Liver (tissue), 9 donors: Measurements from ENCODE around the gene OMP. TPM values are rescaled to one million over a fixed set of nuclear protein-coding genes. Genes with fewer than 3 reads are reported as not detected.

Source experiments
- DNase-seq: peaks from one replicate; pipeline ENCODE4 v3.0.0-alpha.2; 2017; ENCODE audit warnings: low spot score
- H3K27ac ChIP-seq, 2 donors: one replicate each; pipeline ENCODE4 v1.7.0; 2013; ENCODE audit warnings: inconsistent platforms in 2 of 2, low read length in 2 of 2, control low read depth in 1 of 2, low read depth in 1 of 2, mild to moderate bottlenecking in 1 of 2
- H3K27me3 ChIP-seq, 4 donors: one replicate each; pipeline versions ENCODE4 v1.6.1 to v1.7.0; 2013; ENCODE audit warnings: low read length in 3 of 4, inconsistent platforms in 1 of 4, mild to moderate bottlenecking in 1 of 4, moderate library complexity in 1 of 4; ENCODE audit not compliant: control insufficient read depth in 4 of 4, insufficient read depth in 4 of 4
- H3K36me3 ChIP-seq, 4 donors: one replicate each; pipeline versions ENCODE4 v1.6.1 to v1.7.0; 2013; ENCODE audit warnings: low read length in 3 of 4, mild to moderate bottlenecking in 3 of 4, low read depth in 1 of 4, moderate library complexity in 1 of 4; ENCODE audit not compliant: control insufficient read depth in 4 of 4, insufficient read depth in 3 of 4
- H3K4me1 ChIP-seq, 4 donors: one replicate each; pipeline versions ENCODE4 v1.6.1 to v1.7.0; 2013; ENCODE audit warnings: low read length in 3 of 4, mild to moderate bottlenecking in 3 of 4, moderate library complexity in 1 of 4; ENCODE audit not compliant: control insufficient read depth in 4 of 4, insufficient read depth in 4 of 4
- H3K4me3 ChIP-seq, 3 donors: one replicate each; pipeline versions ENCODE4 v1.6.1 to v1.7.0; 2013; ENCODE audit warnings: low read length in 3 of 3, control low read depth in 1 of 3, low read depth in 1 of 3, mild to moderate bottlenecking in 1 of 3
- H3K9ac ChIP-seq, 2 donors: one replicate each; pipeline ENCODE4 v1.7.0; 2013; ENCODE audit warnings: low read length in 2 of 2, mild to moderate bottlenecking in 2 of 2, moderate library complexity in 2 of 2, control low read depth in 1 of 2, low read depth in 1 of 2
- H3K9me3 ChIP-seq, 4 donors: one replicate each; pipeline versions ENCODE4 v1.6.1 to v1.7.0; 2013; ENCODE audit warnings: low read length in 3 of 4; ENCODE audit not compliant: control insufficient read depth in 4 of 4
- ATF3 ChIP-seq: IDR thresholded peaks from 2 replicates; pipeline ENCODE4 v1.6.1; 2016; ENCODE audit warnings: antibody characterized with exemption
- EGR1 ChIP-seq, 2 donors: IDR thresholded peaks; 2 replicates each; pipeline ENCODE4 v1.6.1; 2016 to 2018; ENCODE audit warnings: antibody characterized with exemption in 2 of 2, low read depth in 2 of 2
- FOXA1 ChIP-seq: IDR thresholded peaks from 2 replicates; pipeline ENCODE4 v1.6.1; 2016; ENCODE audit warnings: antibody characterized with exemption
- FOXA2 ChIP-seq: IDR thresholded peaks from 2 replicates; pipeline ENCODE4 v1.6.1; 2016; ENCODE audit warnings: antibody characterized with exemption
- GABPA ChIP-seq, 2 donors: IDR thresholded peaks in 1 of 2; conservative IDR thresholded peaks in 1 of 2; 2 replicates each; pipeline ENCODE4 v1.6.1; 2016; ENCODE audit warnings: antibody characterized with exemption in 2 of 2, mild to moderate bottlenecking in 1 of 2, moderate library complexity in 1 of 2
- HNF4A ChIP-seq, 2 donors: conservative IDR thresholded peaks; 2 replicates each; pipeline ENCODE4 v1.6.1; 2016; ENCODE audit warnings: antibody characterized with exemption in 2 of 2, mild to moderate bottlenecking in 2 of 2
- HNF4G ChIP-seq: IDR thresholded peaks from 2 replicates; pipeline ENCODE4 v1.6.1; 2016; ENCODE audit warnings: antibody characterized with exemption
- JUND ChIP-seq, 2 donors: IDR thresholded peaks; 2 replicates each; pipeline ENCODE4 v1.6.1; 2016; ENCODE audit warnings: antibody characterized with exemption in 2 of 2
- NR2F2 ChIP-seq: IDR thresholded peaks from 2 replicates; pipeline ENCODE4 v1.6.1; 2016; ENCODE audit warnings: antibody characterized with exemption
- RAD21 ChIP-seq, 2 donors: IDR thresholded peaks; 2 replicates each; pipeline ENCODE4 v1.6.1; 2016; ENCODE audit warnings: antibody characterized with exemption in 2 of 2, mild to moderate bottlenecking in 2 of 2
- REST ChIP-seq: IDR thresholded peaks from 2 replicates; pipeline ENCODE4 v1.6.1; 2016; ENCODE audit warnings: antibody characterized with exemption, mild to moderate bottlenecking
- RXRA ChIP-seq, 2 donors: IDR thresholded peaks; 2 replicates each; pipeline ENCODE4 v1.6.1; 2017 to 2018; ENCODE audit warnings: antibody characterized with exemption in 2 of 2, mild to moderate bottlenecking in 1 of 2
- SP1 ChIP-seq: IDR thresholded peaks from 2 replicates; pipeline ENCODE4 v1.6.1; 2018; ENCODE audit warnings: antibody characterized with exemption, mild to moderate bottlenecking
- TAF1 ChIP-seq: conservative IDR thresholded peaks from 2 replicates; pipeline ENCODE4 v1.6.1; 2016; ENCODE audit warnings: antibody characterized with exemption, mild to moderate bottlenecking
- YY1 ChIP-seq: IDR thresholded peaks from 2 replicates; pipeline ENCODE4 v1.6.1; 2016; ENCODE audit warnings: antibody characterized with exemption, mild to moderate bottlenecking
- WGBS: extraction: QIAGEN DNeasy Blood & Tissue Kit; methylation state at CpG from one replicate; pipeline ENCODE4 v1.1.7; 2013; 5-methylcytosine and 5-hydroxymethylcytosine counted together
- polyA plus RNA-seq, 2 donors: library from polyadenylated mRNA; stranded (reverse) in 1 of 2; unstranded in 1 of 2; fragments of 200-250 nt in 1 of 2; fragments of >200 nt in 1 of 2; fragmentation: Nextera tagmentation in 1 of 2; extraction: Ambion mirVana in 1 of 2; gene quantifications; one replicate each; pipeline versions ENCODE4 v1.2.1 to v1.2.3, GENCODE V29; 2013 to 2015
- total RNA-seq, 2 donors: library from RNA; depleted of rRNA; stranded (reverse); fragments of >200 nt; gene quantifications; one replicate each; pipeline ENCODE4 v1.2.3, GENCODE V29; 2014
- TF ChIP-seq, protein P1 (sequence below): IDR thresholded peaks from 2 replicates; pipeline ENCODE4 v1.6.1; 2016; ENCODE audit warnings: antibody characterized with exemption
- TF ChIP-seq, protein P2 (sequence below): IDR thresholded peaks from 2 replicates; pipeline ENCODE4 v1.6.1; 2016; ENCODE audit warnings: antibody characterized with exemption
- TF ChIP-seq, protein P3 (sequence below): fragments of 150-350 bp; IDR thresholded peaks from 2 replicates; pipeline ENCODE4 v1.5.1; 2017; ENCODE audit warnings: improper control_type of control experiment, low read depth, low read length; ENCODE audit not compliant: missing input control
- donor health status: healthy.
- donor health status: healthy.
- donor health status: healthy.
- donor health status: healthy.
- donor health status: healthy.

The OMP gene
- total and polyA plus RNA-seq, 4 donors, result 0.24 to 0.75 (median 0.65) TPM; not detected in 1

- TF ChIP-seq RXRA (IDR thresholded peaks at IDR 0.05), result no peak
- TF ChIP-seq, protein P1, sequence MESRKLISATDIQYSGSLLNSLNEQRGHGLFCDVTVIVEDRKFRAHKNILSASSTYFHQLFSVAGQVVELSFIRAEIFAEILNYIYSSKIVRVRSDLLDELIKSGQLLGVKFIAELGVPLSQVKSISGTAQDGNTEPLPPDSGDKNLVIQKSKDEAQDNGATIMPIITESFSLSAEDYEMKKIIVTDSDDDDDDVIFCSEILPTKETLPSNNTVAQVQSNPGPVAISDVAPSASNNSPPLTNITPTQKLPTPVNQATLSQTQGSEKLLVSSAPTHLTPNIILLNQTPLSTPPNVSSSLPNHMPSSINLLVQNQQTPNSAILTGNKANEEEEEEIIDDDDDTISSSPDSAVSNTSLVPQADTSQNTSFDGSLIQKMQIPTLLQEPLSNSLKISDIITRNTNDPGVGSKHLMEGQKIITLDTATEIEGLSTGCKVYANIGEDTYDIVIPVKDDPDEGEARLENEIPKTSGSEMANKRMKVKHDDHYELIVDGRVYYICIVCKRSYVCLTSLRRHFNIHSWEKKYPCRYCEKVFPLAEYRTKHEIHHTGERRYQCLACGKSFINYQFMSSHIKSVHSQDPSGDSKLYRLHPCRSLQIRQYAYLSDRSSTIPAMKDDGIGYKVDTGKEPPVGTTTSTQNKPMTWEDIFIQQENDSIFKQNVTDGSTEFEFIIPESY, result no peak
- TF ChIP-seq JUND (IDR thresholded peaks at IDR 0.05), result no peak
- TF ChIP-seq NR2F2, result no peak
- no peak for TF ChIP-seq SP1
- TF ChIP-seq YY1, result no peak
- no peak overlapping the region for H3K27ac ChIP-seq
- H3K4me3 ChIP-seq, result no peak overlapping the region
- no peak for DNase-seq
- H3K9ac ChIP-seq, result no peak overlapping the region
- H3K9me3 ChIP-seq, result no peaks in the 10 kb centered on the region
- H3K36me3 ChIP-seq, result no peaks in the 10 kb centered on the region
- H3K4me1 ChIP-seq, result peaks cover 13 to 33% (median 24%) of the 10 kb centered on the region in 4 donors
- 94% methylated on average over 12 of the region's 12 CpGs for WGBS
- no peaks in the 10 kb centered on the region for H3K27me3 ChIP-seq
Observed at GRCh38 chr11:77149716-77150392, 47.2 kb downstream of the OMP start.

DNA sequence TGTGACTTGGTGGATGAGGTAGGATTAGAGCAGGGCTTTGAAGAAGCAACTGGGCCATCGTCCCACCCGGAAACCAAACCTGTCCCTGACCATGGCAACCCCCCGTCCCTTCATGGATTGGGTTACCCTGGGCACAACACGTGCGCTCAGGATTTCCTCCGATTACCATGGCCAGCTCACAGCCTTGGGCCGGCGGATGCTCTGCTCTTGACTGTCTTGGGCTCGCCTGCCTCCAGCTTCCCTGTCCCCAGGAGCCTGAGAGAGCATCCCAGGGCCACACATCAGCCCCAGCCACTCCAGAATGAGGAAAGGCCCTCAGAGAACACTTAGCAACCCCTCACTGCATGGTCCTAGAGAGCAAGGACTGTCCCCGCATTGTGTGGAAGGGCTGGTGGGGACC is 48.2 kb downstream of the OMP start:
- 97% methylated on average over 10 of the region's 10 CpGs for WGBS
- Histone ChIP-seq H3K36me3 (peaks cover 0 to under 1% (median 0%) of the 10 kb centered on the region in 4 donors), H3K27ac (no peak overlapping the region), H3K9me3 (no peaks in the 10 kb centered on the region), H3K9ac (no peak overlapping the region), H3K4me1 (peaks cover 9 to 24% (median 17%) of the 10 kb centered on the region in 4 donors), H3K27me3 (no peaks in the 10 kb centered on the region), H3K4me3 (no peak overlapping the region)
- no peak for DNase-seq
- TF ChIP-seq YY1, result no peak
- no peak for TF ChIP-seq EGR1 (IDR thresholded peaks at IDR 0.05; ENCODE audit: low read depth in 2 of 2)
- no peak for TF ChIP-seq RAD21 (IDR thresholded peaks at IDR 0.05)
- no peak for TF ChIP-seq TAF1
- TF ChIP-seq SP1, result no peak
- no peak for TF ChIP-seq HNF4G
- TF ChIP-seq, protein P2, sequence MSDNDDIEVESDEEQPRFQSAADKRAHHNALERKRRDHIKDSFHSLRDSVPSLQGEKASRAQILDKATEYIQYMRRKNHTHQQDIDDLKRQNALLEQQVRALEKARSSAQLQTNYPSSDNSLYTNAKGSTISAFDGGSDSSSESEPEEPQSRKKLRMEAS, result no peak
- no peak for TF ChIP-seq JUND (IDR thresholded peaks at IDR 0.05)
- TF ChIP-seq REST, result no peak
- TF ChIP-seq GABPA (IDR thresholded peaks at IDR 0.05 in 1 of 2, conservative IDR thresholded peaks at IDR 0.05 in 1 of 2), result no peak
- TF ChIP-seq, protein P3, sequence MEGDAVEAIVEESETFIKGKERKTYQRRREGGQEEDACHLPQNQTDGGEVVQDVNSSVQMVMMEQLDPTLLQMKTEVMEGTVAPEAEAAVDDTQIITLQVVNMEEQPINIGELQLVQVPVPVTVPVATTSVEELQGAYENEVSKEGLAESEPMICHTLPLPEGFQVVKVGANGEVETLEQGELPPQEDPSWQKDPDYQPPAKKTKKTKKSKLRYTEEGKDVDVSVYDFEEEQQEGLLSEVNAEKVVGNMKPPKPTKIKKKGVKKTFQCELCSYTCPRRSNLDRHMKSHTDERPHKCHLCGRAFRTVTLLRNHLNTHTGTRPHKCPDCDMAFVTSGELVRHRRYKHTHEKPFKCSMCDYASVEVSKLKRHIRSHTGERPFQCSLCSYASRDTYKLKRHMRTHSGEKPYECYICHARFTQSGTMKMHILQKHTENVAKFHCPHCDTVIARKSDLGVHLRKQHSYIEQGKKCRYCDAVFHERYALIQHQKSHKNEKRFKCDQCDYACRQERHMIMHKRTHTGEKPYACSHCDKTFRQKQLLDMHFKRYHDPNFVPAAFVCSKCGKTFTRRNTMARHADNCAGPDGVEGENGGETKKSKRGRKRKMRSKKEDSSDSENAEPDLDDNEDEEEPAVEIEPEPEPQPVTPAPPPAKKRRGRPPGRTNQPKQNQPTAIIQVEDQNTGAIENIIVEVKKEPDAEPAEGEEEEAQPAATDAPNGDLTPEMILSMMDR, result no peak
- TF ChIP-seq RXRA (IDR thresholded peaks at IDR 0.05), result no peak
- no peak for TF ChIP-seq HNF4A (conservative IDR thresholded peaks at IDR 0.05)
- TF ChIP-seq, protein P1, result no peak
- no peak for TF ChIP-seq NR2F2
- no peak for TF ChIP-seq FOXA2
- no peak for TF ChIP-seq FOXA1
- TF ChIP-seq ATF3, result no peak
